ENCODE data around the gene GNAT3.

Gene GNAT3

GRCh38 chr7:80458822-80459725 is 52.8 kb downstream of the GNAT3 start:
- H3K27ac ChIP-seq, result no peak overlapping the region
- TF ChIP-seq, protein P1, sequence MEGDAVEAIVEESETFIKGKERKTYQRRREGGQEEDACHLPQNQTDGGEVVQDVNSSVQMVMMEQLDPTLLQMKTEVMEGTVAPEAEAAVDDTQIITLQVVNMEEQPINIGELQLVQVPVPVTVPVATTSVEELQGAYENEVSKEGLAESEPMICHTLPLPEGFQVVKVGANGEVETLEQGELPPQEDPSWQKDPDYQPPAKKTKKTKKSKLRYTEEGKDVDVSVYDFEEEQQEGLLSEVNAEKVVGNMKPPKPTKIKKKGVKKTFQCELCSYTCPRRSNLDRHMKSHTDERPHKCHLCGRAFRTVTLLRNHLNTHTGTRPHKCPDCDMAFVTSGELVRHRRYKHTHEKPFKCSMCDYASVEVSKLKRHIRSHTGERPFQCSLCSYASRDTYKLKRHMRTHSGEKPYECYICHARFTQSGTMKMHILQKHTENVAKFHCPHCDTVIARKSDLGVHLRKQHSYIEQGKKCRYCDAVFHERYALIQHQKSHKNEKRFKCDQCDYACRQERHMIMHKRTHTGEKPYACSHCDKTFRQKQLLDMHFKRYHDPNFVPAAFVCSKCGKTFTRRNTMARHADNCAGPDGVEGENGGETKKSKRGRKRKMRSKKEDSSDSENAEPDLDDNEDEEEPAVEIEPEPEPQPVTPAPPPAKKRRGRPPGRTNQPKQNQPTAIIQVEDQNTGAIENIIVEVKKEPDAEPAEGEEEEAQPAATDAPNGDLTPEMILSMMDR (IDR thresholded peaks at IDR 0.05), result no peak
- no peak for TF ChIP-seq ZFX (IDR thresholded peaks at IDR 0.05; ENCODE audit: borderline replicate concordance)

GRCh38 chr7:80453699-80454340 is 58.0 kb downstream of the GNAT3 start:
- no peak for TF ChIP-seq ZFX (IDR thresholded peaks at IDR 0.05; ENCODE audit: borderline replicate concordance)
- TF ChIP-seq, protein P1 (IDR thresholded peaks at IDR 0.05), result peak; percentile 86
- H3K27ac ChIP-seq, result no peak overlapping the region

DNA sequence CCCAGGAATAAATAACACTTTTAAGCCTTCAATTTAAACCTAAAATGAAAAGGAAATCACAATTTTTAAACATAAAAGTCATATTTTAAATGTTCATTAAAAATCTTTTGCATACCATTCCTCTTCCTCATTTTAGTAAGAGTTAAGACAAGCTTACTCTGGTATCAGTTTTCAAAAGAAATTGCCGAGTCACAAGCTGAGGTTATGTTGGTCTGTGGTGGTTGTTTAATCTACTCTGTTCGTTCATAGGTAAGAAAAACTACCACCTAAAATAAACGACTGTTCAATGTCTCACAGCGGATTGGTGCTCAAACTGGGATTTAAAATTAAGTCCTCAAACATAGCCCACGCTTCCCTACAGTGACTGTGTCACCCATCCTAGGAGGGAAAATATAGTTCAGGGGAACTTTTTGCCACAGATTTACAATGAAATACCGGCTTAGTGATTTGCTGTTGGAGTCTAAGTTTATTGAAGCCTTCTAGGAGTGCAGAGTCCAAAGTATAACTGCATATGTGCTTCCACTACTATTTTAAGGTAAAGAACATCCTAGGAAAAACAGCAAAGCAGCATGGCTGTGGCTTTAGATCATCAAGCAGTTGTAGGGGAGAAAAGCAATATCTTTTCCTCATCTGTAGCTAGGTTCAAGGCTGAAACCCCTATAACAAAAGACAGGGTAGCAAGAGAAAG is 61.1 kb downstream of the GNAT3 start:
- TF ChIP-seq, protein P1 (IDR thresholded peaks at IDR 0.05), result no peak
- TF ChIP-seq ZFX (IDR thresholded peaks at IDR 0.05; ENCODE audit: borderline replicate concordance), result no peak
- no peak overlapping the region for H3K27ac ChIP-seq

- H3K27ac ChIP-seq, result no peak overlapping the region
- no peak for TF ChIP-seq ZFX (IDR thresholded peaks at IDR 0.05; ENCODE audit: borderline replicate concordance)
- TF ChIP-seq, protein P1 (IDR thresholded peaks at IDR 0.05), result no peak
Observed at GRCh38 chr7:80449836-80450235, 62.0 kb downstream of the GNAT3 start.

GRCh38 chr7:80445351-80445750 is 66.5 kb downstream of the GNAT3 start:
- no peak overlapping the region for H3K27ac ChIP-seq

DNA sequence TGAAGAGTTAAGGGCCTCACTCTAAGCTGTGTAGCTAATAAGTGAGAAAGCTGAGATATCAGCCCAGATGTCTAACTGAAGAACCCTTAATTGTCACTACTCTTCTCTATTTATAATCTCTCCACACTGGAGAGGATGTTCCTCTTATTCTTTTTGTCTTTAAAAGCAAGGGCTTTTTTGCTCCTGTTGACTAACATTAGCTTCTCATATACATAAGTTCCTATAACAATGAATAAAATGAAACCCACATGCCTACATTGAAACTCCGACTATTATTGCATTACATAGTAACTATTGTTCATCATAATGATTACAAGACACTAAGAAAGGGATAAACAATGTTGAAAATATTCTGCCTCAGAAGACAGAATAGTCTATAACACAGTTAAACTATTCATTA is 67.1 kb downstream of the GNAT3 start:
- TF ChIP-seq, protein P1 (IDR thresholded peaks at IDR 0.05), result no peak
- TF ChIP-seq ZFX (IDR thresholded peaks at IDR 0.05; ENCODE audit: borderline replicate concordance), result no peak
- no peak overlapping the region for H3K27ac ChIP-seq

More at GRCh38 chr7:80445351-80445750, 66.5 kb downstream of the GNAT3 start:
- TF ChIP-seq, protein P1 (IDR thresholded peaks at IDR 0.05), result no peak
- TF ChIP-seq ZFX (IDR thresholded peaks at IDR 0.05; ENCODE audit: borderline replicate concordance), result no peak

Data from 22Rv1 (cell line).